IMR-90 (cell line): ENCODE measurements around the gene ACSL3. TPM values are rescaled to one million over a fixed set of nuclear protein-coding genes. Genes with fewer than 3 reads are reported as not detected.
A peak's percentile ranks its signal among the peaks of the same experiment; 100 is the strongest.
"Not testable (repeated sequence)": the region's sequence is repeated elsewhere in the genome, so short reads cannot be mapped to it uniquely, and the experiment has no call there.

Experiments
- ATAC-seq: fragments of 200-7000 bp; cut with Tn5 transposase; 2 replicates; pipeline ENCODE4 v1.9.1; 2020; ENCODE audit warnings: low read depth, mild to moderate bottlenecking, moderate library complexity
- BruUV-seq: library from RNA; stranded (reverse); fragments of 400-500 nt; replicated peaks from 2 replicates; lab custom pipeline; 2021; lab: Mats Ljungman, UMichigan
- CTCF ChIA-PET: fragments of 300-600 bp; formaldehyde crosslinking; extraction: SDS; loops from one replicate; lab custom pipeline; 2021; ENCODE audit warnings: antibody characterized with exemption; lab: Yijun Ruan, JAX
- POLR2A ChIA-PET: fragments of 300-600 bp; sonication (Branson Sonifier 250); formaldehyde crosslinking; loops from one replicate; lab custom pipeline; 2022; ENCODE audit warnings: antibody characterized with exemption; ENCODE audit not compliant: unreplicated experiment; lab: Charles Lee
- DNase-seq: peaks from one replicate; pipeline ENCODE4 v3.0.0; 2013
- H2AFZ ChIP-seq: replicated peaks from 2 replicates; pipeline ENCODE3; 2013; ENCODE audit warnings: low read length, mild to moderate bottlenecking; ENCODE audit not compliant: poor library complexity
- H2AK5ac ChIP-seq: 2 replicates; pipeline ENCODE4 v1.6.1; 2013; ENCODE audit warnings: low read depth, low read length, inconsistent platforms
- H2AK9ac ChIP-seq: replicated peaks from 2 replicates; pipeline ENCODE3; 2013; ENCODE audit warnings: mild to moderate bottlenecking, low read depth, low read length, moderate library complexity; ENCODE audit not compliant: poor library complexity
- H2BK120ac ChIP-seq: 2 replicates; pipeline ENCODE4 v1.6.1; 2013; ENCODE audit warnings: low read depth, low read length, inconsistent platforms
- H2BK15ac ChIP-seq: 3 replicates; pipeline ENCODE4 v1.6.1; 2013; ENCODE audit warnings: low read depth, low read length, inconsistent platforms
- H2BK20ac ChIP-seq: 2 replicates; pipeline ENCODE4 v1.6.1; 2013; ENCODE audit warnings: low read depth, mild to moderate bottlenecking, inconsistent platforms, low read length, moderate library complexity
- H2BK5ac ChIP-seq: 2 replicates; pipeline ENCODE4 v1.6.1; 2013; ENCODE audit warnings: mild to moderate bottlenecking, low read depth, low read length, inconsistent platforms; ENCODE audit not compliant: poor library complexity, severe bottlenecking
- H3K14ac ChIP-seq: replicated peaks from 2 replicates; pipeline ENCODE4 v1.6.1; 2013; ENCODE audit warnings: low read depth, low read length, inconsistent platforms
- H3K18ac ChIP-seq: 2 replicates; pipeline ENCODE4 v1.6.1; 2013; ENCODE audit warnings: low read depth, low read length, control low read depth
- H3K23ac ChIP-seq: 2 replicates; pipeline ENCODE4 v1.6.1; 2013; ENCODE audit warnings: low read depth, low read length, inconsistent platforms
- H3K27ac ChIP-seq: 2 replicates; pipeline ENCODE4 v1.5.1; 2013; ENCODE audit warnings: mild to moderate bottlenecking, control low read depth, low read length; ENCODE audit not compliant: insufficient read depth
- H3K27me3 ChIP-seq: 2 replicates; pipeline ENCODE4 v1.6.1; 2013; ENCODE audit warnings: low read length; ENCODE audit not compliant: control insufficient read depth, insufficient read depth
- H3K36me3 ChIP-seq: 2 replicates; pipeline ENCODE4 v1.6.1; 2013; ENCODE audit warnings: low read length, mixed read lengths; ENCODE audit not compliant: control insufficient read depth, insufficient read depth
- H3K4ac ChIP-seq: 2 replicates; pipeline ENCODE4 v1.6.1; 2013; ENCODE audit warnings: low read depth, low read length, inconsistent platforms
- H3K4me1 ChIP-seq: 2 replicates; pipeline ENCODE4 v1.6.1; 2013; ENCODE audit warnings: low read length, mixed read lengths; ENCODE audit not compliant: control insufficient read depth, insufficient read depth
- H3K4me2 ChIP-seq: 2 replicates; pipeline ENCODE4 v1.6.1; 2013; ENCODE audit warnings: low read depth, mild to moderate bottlenecking, control low read depth, low read length, moderate library complexity
- H3K4me3 ChIP-seq: 2 replicates; pipeline ENCODE4 v1.5.1; 2013; ENCODE audit warnings: low read depth, mild to moderate bottlenecking, control low read depth, low read length, moderate library complexity; ENCODE audit not compliant: insufficient read depth
- H3K56ac ChIP-seq: 2 replicates; pipeline ENCODE4 v1.6.1; 2013; ENCODE audit warnings: low read length, inconsistent platforms; ENCODE audit not compliant: insufficient read depth; ENCODE audit errors: extremely low read depth
- H3K79me1 ChIP-seq, 2 experiments: 2 replicates each; pipeline ENCODE4 v1.6.1; 2013; ENCODE audit warnings: low read length in 2 of 2, inconsistent platforms in 1 of 2, low read depth in 1 of 2
- H3K9ac ChIP-seq: 2 replicates; pipeline ENCODE4 v1.6.1; 2013; ENCODE audit warnings: low read depth, low read length, control low read depth
- H3K9me1 ChIP-seq: 2 replicates; pipeline ENCODE4 v1.6.1; 2013; ENCODE audit warnings: low read length, inconsistent platforms; ENCODE audit not compliant: insufficient read depth
- H3K9me3 ChIP-seq: 2 replicates; pipeline ENCODE4 v1.6.1; 2013; ENCODE audit warnings: low read length; ENCODE audit not compliant: control insufficient read depth, insufficient read depth
- H4K20me1 ChIP-seq: 2 replicates; pipeline ENCODE4 v1.6.1; 2013; ENCODE audit warnings: low read length, inconsistent platforms; ENCODE audit not compliant: insufficient read depth
- H4K5ac ChIP-seq: 2 replicates; pipeline ENCODE4 v1.6.1; 2013; ENCODE audit warnings: mild to moderate bottlenecking, low read depth, low read length, control low read depth
- H4K8ac ChIP-seq, 2 experiments: 2 replicates each; pipeline ENCODE4 v1.6.1; 2013; ENCODE audit warnings: low read depth in 2 of 2, low read length in 2 of 2, control low read depth in 1 of 2, inconsistent platforms in 1 of 2
- H4K91ac ChIP-seq: 2 replicates; pipeline ENCODE4 v1.6.1; 2013; ENCODE audit warnings: low read depth, low read length, inconsistent platforms; ENCODE audit not compliant: insufficient read depth
- CEBPB ChIP-seq: IDR thresholded peaks from 2 replicates; pipeline ENCODE4 v1.6.1; 2012; ENCODE audit warnings: low read depth, low read length, improper control_type of control experiment
- MAZ ChIP-seq: IDR thresholded peaks from 2 replicates; pipeline ENCODE4 v1.6.1; 2012; ENCODE audit warnings: low read depth, mild to moderate bottlenecking, low read length, improper control_type of control experiment, moderate library complexity, borderline replicate concordance
- MXI1 ChIP-seq: IDR thresholded peaks from 2 replicates; pipeline ENCODE4 v1.6.1; 2012; ENCODE audit warnings: low read depth, mild to moderate bottlenecking, low read length, moderate library complexity, borderline replicate concordance
- RAD21 ChIP-seq: IDR thresholded peaks from 2 replicates; pipeline ENCODE4 v1.6.1; 2012; ENCODE audit warnings: low read length, improper control_type of control experiment
- RCOR1 ChIP-seq: IDR thresholded peaks from 2 replicates; pipeline ENCODE4 v1.6.1; 2012; ENCODE audit warnings: mild to moderate bottlenecking, low read length, improper control_type of control experiment; ENCODE audit not compliant: insufficient replicate concordance
- SMC3 ChIP-seq: fragments of 150-350 bp; IDR thresholded peaks from 2 replicates; pipeline ENCODE4 v1.6.1; 2016; ENCODE audit warnings: low read depth, mild to moderate bottlenecking, antibody characterized with exemption, low read length, moderate library complexity
- WGBS, 2 experiments: methylation state at CpG; one replicate each; pipeline versions ENCODE4 v1.1.5 to v1.1.7; 2013; ENCODE audit warnings: missing lambda C conversion rate in 2 of 2; ENCODE audit not compliant: insufficient read length in 1 of 2; ENCODE audit errors: extremely low coverage in 2 of 2; 5-methylcytosine and 5-hydroxymethylcytosine counted together
- dilution Hi-C: fragments of 300-500 bp; cut with HindIII; formaldehyde crosslinking; loops from one replicate; pipeline ENCODE4 v1.14.3; 2018; ENCODE audit warnings: low sequenced_read_pairs; ENCODE audit not compliant: unreplicated experiment
- in situ Hi-C: fragments of 300-500 bp; cut with MboI; formaldehyde crosslinking; loops from 3 replicates; pipeline ENCODE4 v1.14.3; 2019; ENCODE audit warnings: low sequenced_read_pairs, inconsistent platforms, mixed read lengths
- intact Hi-C: fragments of 100-400 bp; cut with micrococcal nuclease; formaldehyde crosslinking; loops from 2 replicates; pipeline ENCODE4 v1.10.0; 2022
- polyA plus RNA-seq, 3 experiments: library from polyadenylated mRNA; depleted of rRNA; stranded (reverse); fragments of >200 nt; gene quantifications; 2 replicates each; pipeline ENCODE4 v1.2.3, GENCODE V29; 2012; ENCODE audit warnings: low replicate concordance in 1 of 3
- total RNA-seq: library from RNA; depleted of rRNA; stranded (reverse); fragments of >200 nt; gene quantifications from 2 replicates; pipeline ENCODE4 v1.2.3, GENCODE V29; 2012
- TF ChIP-seq, protein P1 (sequence below): fragments of 150-350 bp; IDR thresholded peaks from 2 replicates; pipeline ENCODE4 v1.6.1; 2017; ENCODE audit warnings: mild to moderate bottlenecking, antibody characterized with exemption, low read length, low read depth

ACSL3 gene
- total and polyA plus RNA-seq, 2 of the 4 experiments (the other 2 are of a cell fraction): 31.0 to 84.2 TPM

DNA sequence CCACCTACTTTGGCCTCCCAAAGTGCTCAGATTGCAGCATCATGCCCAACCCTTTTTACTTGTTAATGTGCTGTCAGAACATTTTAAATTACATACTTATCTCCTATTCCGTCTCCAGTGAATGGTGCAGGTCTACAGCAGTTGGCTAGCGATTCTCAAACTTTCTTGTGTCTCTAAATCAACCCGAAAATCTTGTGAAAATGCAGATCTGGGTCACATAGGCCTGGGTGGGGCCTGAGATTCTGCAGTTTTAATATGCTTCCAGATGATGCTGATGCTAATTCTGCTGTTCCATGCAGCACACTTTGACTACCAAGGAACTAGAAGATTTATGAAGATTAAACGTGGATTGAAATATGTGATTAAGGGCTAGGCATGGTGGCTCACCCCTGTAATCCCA is 14.8 kb upstream of the ACSL3 start:
- DNase-seq: no peak
- H4K5ac ChIP-seq: no peak overlapping the region
- no peak overlapping the region for H3K9ac ChIP-seq
- dilution Hi-C loops: no loop called here
- H3K27me3 ChIP-seq: no peaks in the 10 kb centered on the region
- H4K91ac ChIP-seq: no peak overlapping the region
- peaks cover 5% of the 10 kb centered on the region for H3K4me1 ChIP-seq
- WGBS, 2 experiments: 67% methylated on average over 1 of the region's 4 CpGs; no CpG with 5 or more reads in 1 of the 2 experiments
- no peak overlapping the region for H3K4ac ChIP-seq
- H2AK9ac ChIP-seq: no peak overlapping the region
- no peak for TF ChIP-seq CEBPB
- no peak for TF ChIP-seq MXI1
- TF ChIP-seq RCOR1: no peak
- TF ChIP-seq, protein P1, sequence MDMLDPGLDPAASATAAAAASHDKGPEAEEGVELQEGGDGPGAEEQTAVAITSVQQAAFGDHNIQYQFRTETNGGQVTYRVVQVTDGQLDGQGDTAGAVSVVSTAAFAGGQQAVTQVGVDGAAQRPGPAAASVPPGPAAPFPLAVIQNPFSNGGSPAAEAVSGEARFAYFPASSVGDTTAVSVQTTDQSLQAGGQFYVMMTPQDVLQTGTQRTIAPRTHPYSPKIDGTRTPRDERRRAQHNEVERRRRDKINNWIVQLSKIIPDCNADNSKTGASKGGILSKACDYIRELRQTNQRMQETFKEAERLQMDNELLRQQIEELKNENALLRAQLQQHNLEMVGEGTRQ: no peak
- TF ChIP-seq RAD21: no peak
- TF ChIP-seq SMC3: no peak
- TF ChIP-seq MAZ: no peak
- ChIA-PET CTCF (no interaction called here), POLR2A (no interaction called here)
- H3K9me1 ChIP-seq: peaks cover 3% of the 10 kb centered on the region; the same call in 1 of the 2 replicates
- no peak overlapping the region for H3K56ac ChIP-seq
- H2AK5ac ChIP-seq: no peak overlapping the region
- no peak overlapping the region for H2AFZ ChIP-seq
- no peak overlapping the region for H3K4me3 ChIP-seq
- no peak overlapping the region for H3K27ac ChIP-seq
- no peaks in the 10 kb centered on the region for H4K20me1 ChIP-seq
- H3K9me3 ChIP-seq: no peaks in the 10 kb centered on the region
- no peaks in the 10 kb centered on the region for H3K79me1 ChIP-seq
- no peak overlapping the region for H4K8ac ChIP-seq
- no peak overlapping the region for H2BK120ac ChIP-seq
- peak overlapping the region; percentile 61; the same call in 1 of the 3 replicates for H2BK15ac ChIP-seq
- H3K4me2 ChIP-seq: no peak overlapping the region
- no peak overlapping the region for H2BK5ac ChIP-seq
- no peaks in the 10 kb centered on the region for H3K36me3 ChIP-seq
- no TSS peak for BruUV-seq
- H3K14ac ChIP-seq: no peak overlapping the region
- intact Hi-C loops: no loop called here
- no peak overlapping the region for H2BK20ac ChIP-seq
- no peak for ATAC-seq
- in situ Hi-C loops: no loop called here
- H3K23ac ChIP-seq: no peak overlapping the region
- no peak overlapping the region for H3K18ac ChIP-seq

DNA sequence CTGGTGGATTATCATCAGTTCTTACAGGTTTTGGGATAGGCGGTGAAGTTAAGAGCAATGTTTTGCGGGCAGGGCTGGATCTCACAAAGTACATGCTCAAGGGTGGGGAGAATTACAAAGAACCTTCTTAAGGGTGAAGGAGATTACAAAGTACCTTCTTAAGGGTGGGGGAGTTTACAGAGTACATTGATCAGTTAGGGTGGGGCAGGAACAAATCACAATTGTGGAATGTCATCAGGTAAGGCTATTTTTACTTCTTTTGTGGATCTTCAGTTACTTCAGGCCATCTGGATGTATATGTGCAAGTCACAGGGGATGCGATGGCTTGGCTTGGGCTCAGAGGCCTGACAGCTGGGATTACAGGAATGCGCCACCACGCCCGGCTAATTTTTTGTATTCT is 12.8 kb upstream of the ACSL3 start:
- intact Hi-C loops, H4K8ac ChIP-seq, H2BK5ac ChIP-seq, POLR2A ChIA-PET, H2AFZ ChIP-seq, H3K23ac ChIP-seq, H3K4me3 ChIP-seq, ATAC-seq, H3K79me1 ChIP-seq, H3K4ac ChIP-seq, BruUV-seq, H4K5ac ChIP-seq, H3K9ac ChIP-seq, DNase-seq, H3K9me3 ChIP-seq, H3K9me1 ChIP-seq, H4K20me1 ChIP-seq, CTCF ChIA-PET, dilution Hi-C loops, H3K56ac ChIP-seq, H4K91ac ChIP-seq, H2AK9ac ChIP-seq, H3K36me3 ChIP-seq, H2BK15ac ChIP-seq, in situ Hi-C loops, H2AK5ac ChIP-seq, H2BK20ac ChIP-seq, H3K27me3 ChIP-seq, H3K27ac ChIP-seq, H3K18ac ChIP-seq, H3K14ac ChIP-seq, H2BK120ac ChIP-seq, H3K4me2 ChIP-seq, H3K4me1 ChIP-seq: not testable (repeated sequence)
- WGBS, 2 experiments: 92% methylated on average over 3 of the region's 6 CpGs; no CpG with 5 or more reads in 1 of the 2 experiments
